Subcutaneous abdominal adipose tissue (tissue), 5 donors: Measurements from ENCODE around the gene SLIT3.

Experiments used
- H3K27ac ChIP-seq: one replicate; pipeline ENCODE4 v1.7.0; 2013; ENCODE audit warnings: low read depth, mild to moderate bottlenecking, inconsistent platforms, low read length, moderate library complexity
- H3K27me3 ChIP-seq, 5 donors: one replicate each; pipeline ENCODE4 v1.7.0; 2013; ENCODE audit warnings: low read length in 5 of 5, inconsistent platforms in 1 of 5; ENCODE audit not compliant: control insufficient read depth in 5 of 5, insufficient read depth in 4 of 5
- H3K36me3 ChIP-seq, 5 donors: one replicate each; pipeline ENCODE4 v1.7.0; 2013; ENCODE audit warnings: low read length in 5 of 5; ENCODE audit not compliant: control insufficient read depth in 5 of 5, insufficient read depth in 5 of 5
- H3K4me1 ChIP-seq, 5 donors: one replicate each; pipeline ENCODE4 v1.7.0; 2013; ENCODE audit warnings: low read length in 5 of 5, mild to moderate bottlenecking in 3 of 5, moderate library complexity in 1 of 5; ENCODE audit not compliant: control insufficient read depth in 5 of 5, insufficient read depth in 5 of 5
- H3K4me3 ChIP-seq, 5 donors: one replicate each; pipeline ENCODE4 v1.7.0; 2013; ENCODE audit warnings: low read length in 5 of 5, low read depth in 1 of 5
- H3K9ac ChIP-seq, 5 donors: one replicate each; pipeline ENCODE4 v1.7.0; 2013; ENCODE audit warnings: low read length in 5 of 5, mild to moderate bottlenecking in 4 of 5, moderate library complexity in 3 of 5
- H3K9me3 ChIP-seq, 5 donors: one replicate each; pipeline ENCODE4 v1.7.0; 2013; ENCODE audit warnings: low read length in 5 of 5; ENCODE audit not compliant: control insufficient read depth in 5 of 5
- donor health status: healthy.
- donor health status: healthy.
- donor health status: healthy.
- donor health status: healthy.
- donor health status: healthy.

The SLIT3 gene

DNA sequence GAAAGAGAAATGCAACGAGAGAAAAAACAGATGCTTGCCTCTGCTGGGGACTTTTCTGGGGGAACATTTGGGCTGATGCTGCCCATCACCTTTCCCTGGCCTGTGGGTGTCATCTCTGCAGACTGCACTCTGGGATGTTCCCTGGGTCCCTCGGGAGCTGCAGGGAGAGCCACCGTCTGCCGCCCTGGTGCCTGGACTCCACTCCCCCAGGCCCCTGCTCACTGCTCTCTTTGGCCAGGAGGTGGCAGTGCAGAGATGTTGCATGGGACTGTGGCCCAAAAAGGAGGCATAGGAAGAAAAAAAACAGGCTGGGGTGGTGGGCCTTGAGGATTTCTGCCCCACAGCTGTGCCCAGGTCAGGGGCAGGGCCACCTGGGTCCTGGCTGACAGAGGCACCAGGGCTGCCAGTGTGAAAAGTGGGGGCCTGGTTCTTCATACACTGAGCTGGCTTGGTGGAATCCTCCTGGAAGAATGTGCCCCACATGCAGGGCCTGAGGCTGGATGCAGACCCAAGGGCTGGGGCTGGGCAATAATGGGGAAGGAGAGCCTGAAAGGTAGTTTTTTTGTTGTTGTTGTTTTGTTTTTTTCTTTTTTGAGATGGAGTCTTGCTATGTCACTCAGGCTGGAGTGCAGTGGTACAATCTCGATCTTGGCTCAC is 353.6 kb downstream of the SLIT3 start:
- Histone ChIP-seq H3K9ac (no peak overlapping the region), H3K36me3 (no peaks in the 10 kb centered on the region), H3K9me3 (no peaks in the 10 kb centered on the region), H3K27ac (no peak overlapping the region), H3K4me3 (no peak overlapping the region), H3K4me1 (peaks cover 0 to 27% (median 9%) of the 10 kb centered on the region in 5 donors), H3K27me3 (no peaks in the 10 kb centered on the region)

DNA sequence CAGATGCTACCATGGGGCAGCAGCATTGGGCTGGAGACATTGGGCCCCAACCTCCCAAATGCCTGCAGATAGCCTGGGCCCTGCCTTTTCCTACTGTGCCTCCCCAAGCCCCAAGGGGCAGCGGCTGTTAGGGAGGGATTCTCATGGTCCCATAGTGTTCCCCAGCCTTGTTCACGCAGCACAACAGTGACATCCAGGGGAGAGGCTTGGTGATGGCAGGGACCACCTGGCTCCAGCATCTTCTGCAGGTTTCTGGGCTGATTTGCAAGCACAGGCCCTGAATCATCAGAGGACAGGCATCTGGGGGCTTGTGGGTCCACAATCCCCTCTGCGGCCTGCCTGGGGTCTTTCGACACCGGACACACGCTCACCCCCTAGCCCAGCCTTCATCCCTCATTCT is 354.6 kb downstream of the SLIT3 start:
- no peak overlapping the region for H3K9ac ChIP-seq
- H3K27me3 ChIP-seq: no peaks in the 10 kb centered on the region
- H3K4me3 ChIP-seq: no peak overlapping the region
- H3K27ac ChIP-seq: no peak overlapping the region
- no peaks in the 10 kb centered on the region for H3K36me3 ChIP-seq
- H3K4me1 ChIP-seq: peaks cover 0 to 19% (median 4%) of the 10 kb centered on the region in 5 donors
- H3K9me3 ChIP-seq: no peaks in the 10 kb centered on the region

DNA sequence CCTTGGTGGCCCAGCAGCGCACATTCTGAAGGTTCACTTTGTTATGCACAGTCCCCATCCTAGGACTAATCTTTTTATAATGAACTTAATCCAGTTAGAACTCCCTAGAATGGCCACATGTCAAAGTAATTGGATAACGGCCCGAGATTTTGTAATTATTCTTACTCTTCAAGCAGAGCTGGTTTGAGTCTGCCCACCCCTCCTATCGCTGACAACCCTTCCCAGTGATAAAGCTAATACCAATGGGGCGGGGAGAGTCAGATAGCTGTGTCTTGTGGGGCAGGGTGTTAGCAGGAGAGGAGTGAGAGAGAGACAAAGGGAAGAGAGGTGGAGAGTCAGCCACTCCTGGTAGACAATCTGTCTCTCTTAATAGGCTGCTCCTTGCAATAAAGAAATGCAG is 356.9 kb downstream of the SLIT3 start:
- no peak overlapping the region for H3K27ac ChIP-seq
- H3K36me3 ChIP-seq: no peaks in the 10 kb centered on the region
- no peak overlapping the region for H3K4me3 ChIP-seq
- peaks cover 0 to 11% (median 0%) of the 10 kb centered on the region in 5 donors for H3K4me1 ChIP-seq
- no peaks in the 10 kb centered on the region for H3K27me3 ChIP-seq
- H3K9ac ChIP-seq: no peak overlapping the region
- no peaks in the 10 kb centered on the region for H3K9me3 ChIP-seq

DNA sequence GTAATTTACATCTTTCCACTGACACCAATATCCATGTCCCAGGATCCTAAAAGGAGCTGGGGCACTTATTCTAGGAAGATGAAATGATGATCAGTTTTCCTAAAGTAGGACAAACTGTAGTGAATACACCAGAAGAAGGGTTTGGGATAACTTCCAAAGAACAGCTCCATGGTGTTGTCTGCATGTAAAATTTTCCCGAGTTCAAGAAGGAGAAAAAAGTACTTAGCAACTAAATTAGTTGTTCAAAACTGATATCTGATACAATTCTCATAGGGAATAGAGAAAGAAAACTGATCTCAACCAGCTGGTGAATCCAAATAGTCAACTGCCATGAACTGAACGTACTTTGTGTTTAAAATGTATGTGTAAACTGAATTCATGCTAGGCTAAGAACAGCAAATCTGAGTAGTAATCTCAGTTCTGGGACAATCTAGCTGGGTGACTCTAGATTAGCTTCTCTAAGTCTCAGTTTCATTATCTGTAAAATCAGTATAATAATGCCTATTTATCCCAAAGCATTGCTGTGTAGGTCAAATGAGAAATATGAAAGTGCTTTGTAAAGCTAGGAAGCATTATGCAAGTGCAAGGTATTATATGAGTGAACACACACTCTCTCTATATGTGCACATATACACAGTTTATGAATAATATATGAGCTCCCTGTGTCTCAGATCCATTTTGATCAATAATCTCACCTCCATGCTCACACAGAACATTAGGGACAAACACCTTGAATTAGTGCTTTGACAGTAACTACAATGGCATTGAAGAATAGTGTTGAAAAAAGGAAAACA is 357.7 kb downstream of the SLIT3 start:
- no peaks in the 10 kb centered on the region for H3K27me3 ChIP-seq
- peaks cover 0 to 11% (median 0%) of the 10 kb centered on the region in 5 donors for H3K4me1 ChIP-seq
- no peak overlapping the region for H3K27ac ChIP-seq
- H3K36me3 ChIP-seq: no peaks in the 10 kb centered on the region
- H3K9me3 ChIP-seq: no peaks in the 10 kb centered on the region
- H3K9ac ChIP-seq: no peak overlapping the region
- no peak overlapping the region for H3K4me3 ChIP-seq

DNA sequence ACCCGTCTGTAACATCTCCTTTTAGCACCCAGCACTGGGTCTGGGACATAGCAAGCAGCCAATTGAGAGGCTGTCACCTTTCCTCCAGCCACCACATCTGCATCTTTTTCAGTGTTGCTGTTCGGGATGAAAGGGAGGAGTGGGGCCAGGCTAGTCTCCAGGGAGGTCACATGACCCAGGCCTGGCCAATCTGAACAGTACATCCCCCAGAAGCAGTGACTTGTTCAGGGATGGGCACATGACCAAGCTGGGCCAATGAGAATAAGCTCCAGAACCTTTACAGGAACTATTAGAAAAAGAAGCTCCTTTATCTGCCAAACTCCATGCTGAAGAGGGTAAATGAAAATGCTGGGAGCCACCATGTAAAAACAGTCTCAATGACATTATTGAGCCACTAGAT is 359.0 kb downstream of the SLIT3 start:
- no peaks in the 10 kb centered on the region for H3K36me3 ChIP-seq
- no peak overlapping the region for H3K27ac ChIP-seq
- no peak overlapping the region for H3K4me3 ChIP-seq
- no peaks in the 10 kb centered on the region for H3K9me3 ChIP-seq
- H3K27me3 ChIP-seq: no peaks in the 10 kb centered on the region
- peaks cover 0 to 11% (median 0%) of the 10 kb centered on the region in 5 donors for H3K4me1 ChIP-seq
- H3K9ac ChIP-seq: no peak overlapping the region

DNA sequence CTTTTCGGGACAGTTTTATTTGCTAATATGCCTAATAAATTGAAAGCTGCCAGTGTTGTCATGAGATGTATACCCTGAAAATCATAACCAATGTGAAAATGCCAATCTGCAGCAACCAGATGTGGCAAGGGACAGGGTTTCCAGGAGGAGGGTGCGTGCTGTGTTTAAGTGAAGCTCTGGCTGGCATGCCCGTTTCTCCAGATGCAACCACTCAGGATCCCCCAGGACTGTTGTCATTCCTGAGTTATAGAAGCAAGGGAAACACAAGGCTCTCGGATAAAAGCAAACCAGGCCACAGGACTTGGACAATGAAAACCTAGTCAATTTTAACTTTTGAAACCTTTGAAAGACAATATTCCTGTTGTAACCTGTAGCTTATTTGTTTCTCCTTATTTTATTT is 360.2 kb downstream of the SLIT3 start:
- no peak overlapping the region for H3K9ac ChIP-seq
- H3K36me3 ChIP-seq: no peaks in the 10 kb centered on the region
- H3K4me3 ChIP-seq: no peak overlapping the region
- H3K9me3 ChIP-seq: no peaks in the 10 kb centered on the region
- H3K4me1 ChIP-seq: peaks cover 0 to 11% (median 0%) of the 10 kb centered on the region in 5 donors
- no peaks in the 10 kb centered on the region for H3K27me3 ChIP-seq
- H3K27ac ChIP-seq: no peak overlapping the region

DNA sequence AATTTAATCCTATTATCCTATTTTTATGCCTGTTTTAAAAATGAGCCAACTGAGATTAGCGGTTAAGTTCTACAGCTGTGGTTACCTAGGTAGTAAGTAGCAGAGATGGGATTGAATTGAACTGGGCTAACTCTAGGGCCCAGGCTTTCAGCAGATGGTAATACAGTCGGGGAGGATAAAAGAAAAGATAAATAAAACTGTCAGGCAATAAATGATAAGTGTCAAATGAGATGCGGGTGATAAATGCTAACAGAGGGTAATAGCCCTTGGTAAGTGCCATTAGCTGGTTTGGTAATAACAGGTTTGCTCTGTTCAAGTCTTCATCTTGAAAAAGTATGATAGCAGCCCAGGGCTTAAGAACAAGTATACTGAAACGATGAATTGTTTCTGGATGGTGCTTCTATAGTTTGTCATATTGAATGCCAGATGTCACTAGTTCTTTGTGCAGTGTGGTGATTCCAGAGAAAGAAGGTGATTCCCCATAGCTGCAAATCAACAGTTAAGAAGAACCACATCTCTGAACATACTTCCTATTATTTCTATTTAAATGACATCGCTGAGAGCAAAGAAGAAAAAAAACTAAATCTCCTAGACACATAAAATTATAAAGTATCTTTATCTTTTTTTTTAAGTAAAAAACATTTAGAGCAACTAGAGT is 360.9 kb downstream of the SLIT3 start:
- Histone ChIP-seq H3K27ac (no peak overlapping the region), H3K4me3 (no peak overlapping the region), H3K36me3 (no peaks in the 10 kb centered on the region), H3K9ac (no peak overlapping the region), H3K4me1 (peaks cover 0 to 11% (median 0%) of the 10 kb centered on the region in 5 donors), H3K27me3 (no peaks in the 10 kb centered on the region), H3K9me3 (no peaks in the 10 kb centered on the region)

DNA sequence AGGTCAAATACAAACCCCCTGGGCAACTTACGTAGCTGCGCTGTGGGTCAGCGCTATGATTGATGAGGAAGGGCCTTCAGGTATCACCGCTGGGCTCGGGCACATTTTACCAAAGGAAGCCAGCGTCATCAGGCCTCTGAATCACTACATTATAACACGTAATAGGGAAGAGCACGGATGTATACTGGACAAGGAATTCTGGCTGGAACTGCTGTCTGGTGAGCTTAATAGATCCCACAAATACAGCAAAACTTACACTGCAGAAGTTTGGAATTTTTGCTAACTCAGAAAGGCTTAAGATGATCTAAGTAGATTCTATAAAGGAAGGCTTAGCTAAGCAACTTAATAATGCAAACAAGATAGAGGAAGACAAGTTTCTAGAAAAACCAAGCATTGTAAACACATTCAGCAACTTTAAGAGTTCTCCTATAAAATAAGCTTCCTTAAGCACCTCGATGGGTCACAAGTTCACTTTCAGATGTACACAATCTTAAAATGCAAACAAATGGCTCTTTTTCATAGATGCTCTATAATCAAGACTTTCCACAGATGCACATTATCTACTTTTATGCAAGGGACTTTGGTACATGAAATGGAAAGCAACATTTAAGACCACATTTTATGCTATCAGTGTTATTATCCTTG is 361.7 kb downstream of the SLIT3 start:
- no peak overlapping the region for H3K27ac ChIP-seq
- H3K9me3 ChIP-seq: no peaks in the 10 kb centered on the region
- H3K36me3 ChIP-seq: no peaks in the 10 kb centered on the region
- H3K27me3 ChIP-seq: no peaks in the 10 kb centered on the region
- H3K4me3 ChIP-seq: no peak overlapping the region
- no peak overlapping the region for H3K9ac ChIP-seq
- peaks cover 0 to 7% (median 0%) of the 10 kb centered on the region in 5 donors for H3K4me1 ChIP-seq

DNA sequence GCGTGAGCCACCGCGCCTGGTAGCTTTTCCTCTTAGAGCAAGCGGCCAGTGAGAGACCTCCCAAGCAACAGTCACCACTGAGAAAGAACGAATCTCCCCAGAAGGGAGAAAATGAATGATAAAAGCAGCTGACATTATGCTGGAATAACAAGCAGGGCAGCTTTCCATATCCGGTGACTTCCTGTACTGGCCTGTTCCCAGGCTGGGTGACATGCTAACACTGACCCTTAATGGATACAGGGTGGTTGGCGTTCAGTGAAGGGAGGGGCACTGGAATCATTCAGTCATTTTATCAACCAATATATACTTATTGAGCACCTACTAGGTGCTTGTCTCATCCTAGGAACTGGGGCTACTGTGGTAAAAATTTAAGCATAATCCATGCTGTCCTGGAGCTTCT is 364.4 kb downstream of the SLIT3 start:
- Histone ChIP-seq H3K9ac (no peak overlapping the region), H3K27me3 (no peaks in the 10 kb centered on the region), H3K4me1 (peaks cover 0 to 12% (median 6%) of the 10 kb centered on the region in 5 donors), H3K36me3 (no peaks in the 10 kb centered on the region), H3K27ac (no peak overlapping the region), H3K9me3 (no peaks in the 10 kb centered on the region), H3K4me3 (no peak overlapping the region)

DNA sequence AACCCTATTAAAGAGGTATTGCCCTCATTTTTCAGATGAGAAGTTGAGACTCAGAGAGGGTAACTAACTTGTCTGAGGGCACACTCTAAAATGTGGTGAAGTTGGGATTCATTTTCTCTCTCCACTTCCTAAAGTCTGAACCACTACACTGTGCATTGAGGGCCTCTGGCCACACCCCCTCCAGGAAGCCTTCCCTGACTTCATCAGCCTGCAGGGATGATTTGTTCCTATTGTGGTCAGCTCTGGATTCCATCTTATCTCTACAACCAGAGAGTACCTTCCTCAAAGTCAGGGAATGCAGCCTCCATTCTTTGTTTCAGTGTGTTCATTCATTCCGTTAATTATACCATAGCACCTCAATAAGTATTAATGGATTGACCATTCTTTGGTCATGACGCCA is 365.8 kb downstream of the SLIT3 start:
- Histone ChIP-seq H3K4me3 (no peak overlapping the region), H3K27ac (no peak overlapping the region), H3K27me3 (no peaks in the 10 kb centered on the region), H3K9ac (no peak overlapping the region), H3K4me1 (peaks cover 0 to 20% (median 11%) of the 10 kb centered on the region in 5 donors), H3K9me3 (no peaks in the 10 kb centered on the region), H3K36me3 (no peaks in the 10 kb centered on the region)
